ACC112 (cell line): ENCODE results near the gene C19orf44.
"Not testable (repeated sequence)": the region's sequence is repeated elsewhere in the genome, so short reads cannot be mapped to it uniquely, and the experiment has no call there.

Experiments
- H2AFZ ChIP-seq: fragments of 200-600 bp; sonication (generic); one replicate; pipeline ENCODE4 v1.6.0; 2017; ENCODE audit warnings: antibody characterized with exemption, low read length; ENCODE audit not compliant: unreplicated experiment
- H3K27ac ChIP-seq: fragments of 200-600 bp; sonication (generic); 2 replicates; pipeline ENCODE4 v1.5.1; 2014; ENCODE audit warnings: low read depth, mild to moderate bottlenecking, antibody characterized with exemption, low read length, moderate library complexity
- H3K27me3 ChIP-seq: fragments of 200-600 bp; sonication (generic); 2 replicates; pipeline ENCODE4 v1.6.1; 2014; ENCODE audit warnings: mild to moderate bottlenecking, antibody characterized with exemption, low read length, moderate library complexity, mixed read lengths; ENCODE audit not compliant: insufficient read depth
- H3K36me3 ChIP-seq: fragments of 200-600 bp; sonication (generic); 2 replicates; pipeline ENCODE4 v1.6.1; 2016; ENCODE audit warnings: mild to moderate bottlenecking, antibody characterized with exemption, low read length, moderate library complexity, mixed read lengths; ENCODE audit not compliant: insufficient read depth
- H3K4me1 ChIP-seq: fragments of 200-600 bp; sonication (generic); one replicate; pipeline ENCODE4 v1.6.1; 2016; ENCODE audit warnings: low read length, mixed read lengths; ENCODE audit not compliant: insufficient read depth, unreplicated experiment, control insufficient read depth
- H3K4me3 ChIP-seq: fragments of 200-600 bp; sonication (generic); 2 replicates; pipeline ENCODE4 v1.5.1; 2014; ENCODE audit warnings: mild to moderate bottlenecking, low read depth, low read length
- H3K79me2 ChIP-seq: fragments of 200-600 bp; sonication (generic); one replicate; pipeline ENCODE4 v1.6.0; 2016; ENCODE audit warnings: low read length; ENCODE audit not compliant: control insufficient read depth, unreplicated experiment, insufficient read depth

C19orf44 gene

GRCh38 chr19:16497837-16498236 lies 1.6 kb downstream of the C19orf44 start:
- Histone ChIP-seq H3K4me3 (no peak overlapping the region), H2AFZ (no peak overlapping the region), H3K27me3 (no peaks in the 10 kb centered on the region), H3K27ac (no peak overlapping the region), H3K36me3 (no peaks in the 10 kb centered on the region), H3K79me2 (peaks cover 10% of the 10 kb centered on the region), H3K4me1 (peaks cover 4% of the 10 kb centered on the region)

- no peaks in the 10 kb centered on the region for H3K36me3 ChIP-seq
Observed at GRCh38 chr19:16504271-16504670, 8.1 kb downstream of the C19orf44 start.

GRCh38 chr19:16506161-16506560 lies 10.0 kb downstream of the C19orf44 start:
- not testable (repeated sequence) for H3K4me1 ChIP-seq, H3K27ac ChIP-seq, H3K4me3 ChIP-seq, H3K27me3 ChIP-seq, H3K36me3 ChIP-seq, H3K79me2 ChIP-seq, H2AFZ ChIP-seq

More at GRCh38 chr19:16504271-16504670, 8.1 kb downstream of the C19orf44 start:
- no peaks in the 10 kb centered on the region for H3K4me1 ChIP-seq
- no peak overlapping the region for H3K27ac ChIP-seq
- no peak overlapping the region for H2AFZ ChIP-seq
- no peak overlapping the region for H3K4me3 ChIP-seq
- no peaks in the 10 kb centered on the region for H3K27me3 ChIP-seq
- no peaks in the 10 kb centered on the region for H3K79me2 ChIP-seq

- H3K36me3 ChIP-seq: no peaks in the 10 kb centered on the region
- no peak overlapping the region for H3K27ac ChIP-seq
- H2AFZ ChIP-seq: no peak overlapping the region
- no peak overlapping the region for H3K4me3 ChIP-seq
- no peaks in the 10 kb centered on the region for H3K4me1 ChIP-seq
- H3K79me2 ChIP-seq: no peaks in the 10 kb centered on the region
- H3K27me3 ChIP-seq: no peaks in the 10 kb centered on the region
Observed at GRCh38 chr19:16506961-16507360, 10.8 kb downstream of the C19orf44 start.

- Histone ChIP-seq H3K27ac (no peak overlapping the region), H3K4me3 (no peak overlapping the region), H3K27me3 (no peaks in the 10 kb centered on the region), H3K79me2 (no peaks in the 10 kb centered on the region), H3K36me3 (no peaks in the 10 kb centered on the region), H2AFZ (no peak overlapping the region), H3K4me1 (no peaks in the 10 kb centered on the region)
Observed at GRCh38 chr19:16508546-16508945, 12.4 kb downstream of the C19orf44 start.

- H3K27ac ChIP-seq: no peak overlapping the region
- H3K4me1 ChIP-seq: no peaks in the 10 kb centered on the region
- no peaks in the 10 kb centered on the region for H3K27me3 ChIP-seq
- H2AFZ ChIP-seq: no peak overlapping the region
- no peaks in the 10 kb centered on the region for H3K79me2 ChIP-seq
- no peak overlapping the region for H3K4me3 ChIP-seq
- H3K36me3 ChIP-seq: no peaks in the 10 kb centered on the region
Observed at GRCh38 chr19:16509141-16510061, 13.2 kb downstream of the C19orf44 start.

- H3K27ac ChIP-seq, H3K4me3 ChIP-seq, H2AFZ ChIP-seq, H3K36me3 ChIP-seq, H3K4me1 ChIP-seq, H3K79me2 ChIP-seq, H3K27me3 ChIP-seq: not testable (repeated sequence)
Observed at GRCh38 chr19:16512611-16513010, 16.4 kb downstream of the C19orf44 start.

GRCh38 chr19:16514383-16515019 lies 18.3 kb downstream of the C19orf44 start:
- no peaks in the 10 kb centered on the region for H3K27me3 ChIP-seq
- no peaks in the 10 kb centered on the region for H3K4me1 ChIP-seq
- H2AFZ ChIP-seq: no peak overlapping the region
- H3K27ac ChIP-seq: no peak overlapping the region
- H3K79me2 ChIP-seq: no peaks in the 10 kb centered on the region
- H3K36me3 ChIP-seq: no peaks in the 10 kb centered on the region
- no peak overlapping the region for H3K4me3 ChIP-seq

- Histone ChIP-seq H3K27ac (no peak overlapping the region), H3K4me1 (no peaks in the 10 kb centered on the region), H3K36me3 (no peaks in the 10 kb centered on the region), H3K79me2 (no peaks in the 10 kb centered on the region), H3K4me3 (no peak overlapping the region), H2AFZ (no peak overlapping the region), H3K27me3 (no peaks in the 10 kb centered on the region)
Observed at GRCh38 chr19:16516381-16516780, 20.2 kb downstream of the C19orf44 start.

- Histone ChIP-seq H3K79me2 (no peaks in the 10 kb centered on the region), H3K36me3 (no peaks in the 10 kb centered on the region), H3K4me1 (no peaks in the 10 kb centered on the region), H3K27ac (no peak overlapping the region), H3K4me3 (no peak overlapping the region), H3K27me3 (no peaks in the 10 kb centered on the region), H2AFZ (no peak overlapping the region)
Observed at GRCh38 chr19:16516923-16517610, 20.9 kb downstream of the C19orf44 start.
